Muscle of leg (tissue), 11 donors: ENCODE data around the gene TMEM150C. TPM values are rescaled to one million over a fixed set of nuclear protein-coding genes. Genes with fewer than 3 reads are reported as not detected.
"Not testable (repeated sequence)": the region's sequence is repeated elsewhere in the genome, so short reads cannot be mapped to it uniquely, and the experiment has no call there.

ENCODE experiments used
- DNase-seq: peaks from one replicate; pipeline ENCODE4 v3.0.0; 2013
- H3K27ac ChIP-seq: one replicate; pipeline ENCODE4 v1.5.1; 2013; ENCODE audit warnings: mild to moderate bottlenecking, low read length, control low read depth
- H3K27me3 ChIP-seq: one replicate; pipeline ENCODE4 v1.6.1; 2013; ENCODE audit warnings: low read length; ENCODE audit not compliant: control insufficient read depth, insufficient read depth
- H3K36me3 ChIP-seq: one replicate; pipeline ENCODE4 v1.6.1; 2013; ENCODE audit warnings: low read length; ENCODE audit not compliant: control insufficient read depth, insufficient read depth
- H3K4me1 ChIP-seq: one replicate; pipeline ENCODE4 v1.6.1; 2013; ENCODE audit warnings: low read length; ENCODE audit not compliant: control insufficient read depth, insufficient read depth
- H3K4me3 ChIP-seq: one replicate; pipeline ENCODE4 v1.5.1; 2013; ENCODE audit warnings: low read length, control low read depth
- H3K9me3 ChIP-seq: replicated peaks from 2 replicates; pipeline ENCODE4 v1.6.1; 2013; ENCODE audit warnings: low read depth, low read length; ENCODE audit not compliant: control insufficient read depth
- WGBS: methylation state at CpG from one replicate; pipeline ENCODE4 v1.1.5; 2013; ENCODE audit warnings: missing lambda C conversion rate; ENCODE audit not compliant: insufficient coverage; 5-methylcytosine and 5-hydroxymethylcytosine counted together
- polyA plus RNA-seq, 8 donors: library from polyadenylated mRNA; unstranded; fragments of 120-200 nt; gene quantifications; one replicate each; pipeline versions ENCODE4 v1.2.1 to v1.2.3, GENCODE V29; 2013; ENCODE audit warnings: inconsistent platforms in 1 of 8, low replicate concordance in 1 of 8; ENCODE audit not compliant: insufficient read length in 8 of 8, insufficient read depth in 1 of 8
- total RNA-seq: library from RNA; stranded (reverse); fragments of 120-200 nt; gene quantifications from one replicate; pipeline ENCODE4 v1.2.4, GENCODE V29; 2013

TMEM150C gene
- total and polyA plus RNA-seq, 9 donors = 2.6 to 6.3 (median 3.3) TPM

DNA sequence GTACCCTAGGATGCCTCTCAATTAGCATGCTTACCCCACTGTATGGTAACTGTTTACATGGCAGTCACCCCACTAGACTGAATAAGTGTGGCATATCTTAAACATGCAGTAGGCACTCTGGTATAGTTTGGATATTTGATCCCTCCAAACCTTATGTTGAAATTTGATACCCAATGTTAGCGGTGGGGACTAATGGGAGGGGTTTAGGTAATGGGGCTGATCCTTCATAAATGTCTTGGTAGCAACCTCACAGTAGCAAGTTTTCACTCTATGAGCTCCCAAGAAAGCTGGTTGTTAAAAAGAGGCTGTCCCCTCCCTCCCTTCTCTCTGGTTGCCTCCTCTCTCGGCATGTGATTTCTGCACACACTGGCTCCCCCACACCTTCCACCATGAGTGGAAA is 10.1 kb downstream of the TMEM150C start:
- Histone ChIP-seq H3K9me3 (no peaks in the 10 kb centered on the region), H3K4me3 (no peak overlapping the region), H3K27ac (no peak overlapping the region), H3K36me3 (no peaks in the 10 kb centered on the region), H3K27me3 (no peaks in the 10 kb centered on the region), H3K4me1 (no peaks in the 10 kb centered on the region)
- DNase-seq = no peak
- WGBS = 71% methylated on average over 1 of the region's 2 CpGs

DNA sequence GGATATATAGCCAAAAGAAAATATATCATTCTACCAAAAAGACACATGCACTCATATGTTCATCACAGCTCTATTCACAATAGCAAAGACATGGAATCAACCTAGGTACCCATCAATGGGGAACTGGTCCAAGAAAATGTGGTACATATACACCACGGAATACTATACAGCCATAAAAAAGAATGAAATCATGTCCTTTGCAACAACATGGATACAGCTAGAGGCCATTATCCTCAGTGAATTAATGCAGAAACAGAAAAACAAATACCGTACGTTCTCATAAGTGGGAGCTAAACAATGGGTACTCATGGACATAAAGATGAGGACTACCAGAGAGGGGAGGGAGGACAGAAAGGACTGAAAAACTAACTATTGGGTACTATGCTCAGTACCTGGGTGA is 13.9 kb downstream of the TMEM150C start:
- not testable (repeated sequence) for DNase-seq, H3K4me3 ChIP-seq, H3K27me3 ChIP-seq, H3K9me3 ChIP-seq, H3K36me3 ChIP-seq, H3K27ac ChIP-seq, H3K4me1 ChIP-seq
- no CpG with 5 or more reads among the region's 3 CpGs for WGBS

DNA sequence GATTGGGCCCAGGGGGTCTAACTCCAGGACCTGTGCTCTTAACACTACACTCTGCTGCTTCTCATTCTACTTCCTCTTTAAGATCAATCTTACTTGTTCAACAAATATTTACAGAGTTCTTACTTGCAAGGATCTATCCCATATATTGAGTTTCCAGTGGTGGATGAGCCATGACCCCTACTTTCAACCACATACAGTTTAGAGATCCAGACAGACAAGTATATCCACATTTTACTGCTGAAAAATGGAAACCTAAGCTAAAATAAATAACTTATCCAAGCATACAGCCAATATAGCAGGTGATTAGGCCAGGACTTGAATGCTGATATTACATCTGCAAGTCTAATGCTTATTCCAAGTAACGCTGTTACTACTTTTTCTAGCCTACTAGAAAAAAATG is 18.7 kb downstream of the TMEM150C start:
- no peak for DNase-seq
- no CpG with 5 or more reads among the region's 1 CpG for WGBS
- Histone ChIP-seq H3K27ac (no peak overlapping the region), H3K9me3 (peaks cover 2% of the 10 kb centered on the region), H3K36me3 (no peaks in the 10 kb centered on the region), H3K4me1 (no peaks in the 10 kb centered on the region), H3K27me3 (no peaks in the 10 kb centered on the region), H3K4me3 (no peak overlapping the region)

GRCh38 chr4:82542642-82543041 is 19.1 kb downstream of the TMEM150C start:
- Histone ChIP-seq H3K27me3 (no peaks in the 10 kb centered on the region), H3K4me3 (no peak overlapping the region), H3K9me3 (peaks cover 2% of the 10 kb centered on the region), H3K27ac (no peak overlapping the region), H3K4me1 (no peaks in the 10 kb centered on the region), H3K36me3 (no peaks in the 10 kb centered on the region)
- no peak for DNase-seq
- 100% methylated on average over 3 of the region's 3 CpGs for WGBS

GRCh38 chr4:82529322-82529721 is 32.5 kb downstream of the TMEM150C start:
- H3K9me3 ChIP-seq = no peaks in the 10 kb centered on the region
- DNase-seq = no peak
- no peak overlapping the region for H3K27ac ChIP-seq
- H3K36me3 ChIP-seq = no peaks in the 10 kb centered on the region
- H3K4me1 ChIP-seq = no peaks in the 10 kb centered on the region
- 87% methylated on average over 3 of the region's 3 CpGs for WGBS
- H3K27me3 ChIP-seq = no peaks in the 10 kb centered on the region
- H3K4me3 ChIP-seq = no peak overlapping the region

DNA sequence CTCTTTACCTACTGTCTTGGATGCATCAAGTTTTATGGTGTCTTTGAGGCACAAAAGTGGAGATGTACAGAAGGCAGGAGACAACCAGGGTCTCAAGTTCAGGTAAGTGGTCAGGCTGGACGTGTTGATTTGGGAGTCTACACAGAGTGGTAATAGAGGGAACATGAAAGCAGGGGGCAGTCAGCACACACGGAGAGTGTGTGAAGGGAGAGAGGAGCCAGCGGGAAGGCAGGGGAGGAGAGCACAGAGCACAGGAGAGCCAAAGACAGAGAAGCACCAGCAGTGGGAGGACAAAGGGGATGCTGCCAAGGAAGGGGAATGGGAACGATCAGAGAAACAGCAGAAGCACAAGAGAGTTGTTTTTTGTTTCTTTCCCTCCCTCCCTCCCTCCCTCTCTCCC is 32.9 kb downstream of the TMEM150C start:
- Histone ChIP-seq H3K4me3 (no peak overlapping the region), H3K9me3 (no peaks in the 10 kb centered on the region), H3K27me3 (no peaks in the 10 kb centered on the region), H3K4me1 (no peaks in the 10 kb centered on the region), H3K36me3 (no peaks in the 10 kb centered on the region), H3K27ac (no peak overlapping the region)
- DNase-seq = peak; percentile 10
- 47% methylated on average over 3 of the region's 4 CpGs for WGBS

GRCh38 chr4:82528074-82528473 is 33.7 kb downstream of the TMEM150C start:
- H3K4me1 ChIP-seq = no peaks in the 10 kb centered on the region

DNA sequence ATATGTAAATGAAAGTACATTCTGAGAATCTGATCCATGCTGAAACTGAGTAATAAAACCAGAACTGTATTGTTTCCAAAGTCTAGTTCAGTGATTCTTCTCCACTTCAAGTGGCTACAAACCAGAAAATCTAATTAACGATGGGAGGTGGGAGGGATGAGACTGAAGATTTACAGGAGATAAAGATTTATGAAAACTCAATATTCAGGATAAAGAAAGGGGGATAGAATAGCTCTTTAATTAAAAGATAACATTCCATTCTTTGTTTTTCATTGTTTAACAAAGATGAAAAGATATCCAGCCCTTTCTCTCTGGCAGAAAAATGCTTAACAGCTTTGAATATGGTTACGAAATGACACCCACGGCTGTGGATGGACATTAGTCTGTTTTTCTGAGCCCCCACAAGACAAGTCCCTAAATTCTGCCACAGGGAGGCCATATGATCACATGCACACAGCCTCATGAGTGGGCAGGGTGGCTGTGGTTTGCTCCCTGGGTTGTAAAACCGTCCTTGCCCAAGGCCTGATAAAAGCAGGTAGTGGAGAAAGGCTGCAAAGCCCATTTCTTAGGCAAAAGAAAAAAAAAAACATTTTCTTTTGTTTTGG is 36.4 kb downstream of the TMEM150C start:
- Histone ChIP-seq H3K27me3 (no peaks in the 10 kb centered on the region), H3K9me3 (no peaks in the 10 kb centered on the region), H3K36me3 (no peaks in the 10 kb centered on the region), H3K4me1 (no peaks in the 10 kb centered on the region), H3K27ac (no peak overlapping the region), H3K4me3 (no peak overlapping the region)
- no peak for DNase-seq
- WGBS = no CpG with 5 or more reads among the region's 4 CpGs

More at GRCh38 chr4:82528074-82528473, 33.7 kb downstream of the TMEM150C start:
- DNase-seq = no peak
- WGBS = 84% methylated on average over 2 of the region's 2 CpGs
- no peak overlapping the region for H3K4me3 ChIP-seq
- H3K27ac ChIP-seq = no peak overlapping the region
- H3K36me3 ChIP-seq = no peaks in the 10 kb centered on the region
- no peaks in the 10 kb centered on the region for H3K9me3 ChIP-seq
- no peaks in the 10 kb centered on the region for H3K27me3 ChIP-seq

DNA sequence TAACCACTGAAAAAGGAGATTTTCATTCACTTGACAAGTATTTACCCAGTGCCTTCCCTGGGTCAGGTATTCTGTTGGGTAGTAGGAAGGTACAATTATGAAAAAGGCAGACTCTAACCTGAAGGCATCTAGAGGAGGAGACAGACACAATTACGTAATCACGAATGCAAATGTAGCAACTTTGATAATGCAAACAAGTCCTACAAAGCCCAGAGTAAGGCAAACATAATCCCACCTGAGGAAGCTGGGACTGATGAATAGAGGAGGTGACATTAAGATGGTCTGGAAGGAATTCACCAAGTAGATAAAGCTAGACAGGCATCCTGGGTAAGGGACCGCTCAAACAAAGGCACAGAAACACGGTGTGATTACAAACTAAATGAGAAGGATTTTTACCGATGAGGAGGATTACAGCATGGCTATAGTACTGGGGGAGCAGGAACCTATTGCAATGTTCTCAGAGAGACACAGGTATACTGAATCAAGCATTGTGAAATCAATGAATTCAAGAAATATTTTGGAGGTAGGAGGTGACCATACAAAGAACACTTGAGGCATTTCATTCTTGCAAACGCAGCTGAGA is 37.1 kb downstream of the TMEM150C start:
- no peak for DNase-seq
- Histone ChIP-seq H3K27me3 (no peaks in the 10 kb centered on the region), H3K4me1 (no peaks in the 10 kb centered on the region), H3K4me3 (no peak overlapping the region), H3K27ac (no peak overlapping the region), H3K36me3 (no peaks in the 10 kb centered on the region), H3K9me3 (no peaks in the 10 kb centered on the region)
- WGBS = 60% methylated on average over 3 of the region's 6 CpGs

DNA sequence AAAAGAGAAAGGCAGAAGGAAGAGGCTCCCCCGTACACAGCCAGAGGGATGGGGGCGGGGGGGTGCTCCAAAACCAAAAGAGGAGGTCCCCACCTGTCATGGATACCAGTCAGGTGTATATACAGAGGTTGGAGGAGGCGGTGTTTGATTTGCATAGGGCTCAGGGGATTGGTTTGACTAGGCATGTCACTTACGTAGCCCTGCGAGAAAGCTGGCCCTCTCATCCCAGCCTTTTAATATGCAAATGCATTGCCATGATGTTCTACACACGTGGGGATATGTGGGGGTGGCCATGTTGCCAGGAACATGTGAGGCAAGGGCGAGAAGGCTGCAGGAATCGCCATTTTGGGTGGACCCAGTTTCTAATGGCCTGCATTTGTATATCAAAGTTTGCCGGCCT is 38.6 kb downstream of the TMEM150C start:
- no peak for DNase-seq

DNA sequence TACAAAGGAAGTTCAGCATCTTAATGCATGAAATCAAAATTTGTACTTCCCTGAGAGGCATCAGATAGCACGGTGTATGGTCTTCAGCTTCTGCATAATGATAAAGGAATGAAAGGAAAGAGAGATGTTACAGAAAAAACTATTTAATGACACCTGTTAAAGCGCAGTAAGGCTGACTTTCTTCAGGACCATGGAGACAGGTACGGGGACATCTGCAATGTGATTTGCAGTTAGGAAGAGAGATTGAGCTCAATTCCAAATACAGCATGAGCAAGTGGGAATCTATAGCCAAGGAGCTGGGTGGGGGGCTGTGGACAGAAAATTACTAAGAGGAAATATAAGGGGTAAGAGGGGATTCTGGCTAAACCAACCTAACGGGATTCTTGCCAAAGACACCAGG is 39.3 kb downstream of the TMEM150C start:
- DNase-seq = no peak
- 75% methylated on average over 4 of the region's 4 CpGs for WGBS
- H3K27me3 ChIP-seq = no peaks in the 10 kb centered on the region

More for the DNA sequence above, 38.6 kb downstream of the TMEM150C start:
- H3K9me3 ChIP-seq = no peaks in the 10 kb centered on the region
- WGBS = 71% methylated on average over 5 of the region's 9 CpGs
- H3K36me3 ChIP-seq = no peaks in the 10 kb centered on the region
- no peaks in the 10 kb centered on the region for H3K27me3 ChIP-seq
- H3K4me3 ChIP-seq = no peak overlapping the region
- H3K27ac ChIP-seq = no peak overlapping the region
- no peaks in the 10 kb centered on the region for H3K4me1 ChIP-seq

More for the DNA sequence above, 39.3 kb downstream of the TMEM150C start:
- H3K36me3 ChIP-seq = no peaks in the 10 kb centered on the region
- H3K27ac ChIP-seq = no peak overlapping the region
- no peaks in the 10 kb centered on the region for H3K4me1 ChIP-seq
- no peak overlapping the region for H3K4me3 ChIP-seq
- no peaks in the 10 kb centered on the region for H3K9me3 ChIP-seq
